Dedifferentiated amniotic fluid mesenchymal stem cell (primary cell): Measurements from ENCODE around the gene TMEM207.
A peak's percentile ranks its signal among the peaks of the same experiment; 100 is the strongest.
"Not testable (repeated sequence)": the region's sequence is repeated elsewhere in the genome, so short reads cannot be mapped to it uniquely, and the experiment has no call there.

Experiments
- DNase-seq: peaks from one replicate; pipeline ENCODE4 v3.0.0-alpha.2; 2016; ENCODE audit errors: extremely low spot score

Gene TMEM207

DNA sequence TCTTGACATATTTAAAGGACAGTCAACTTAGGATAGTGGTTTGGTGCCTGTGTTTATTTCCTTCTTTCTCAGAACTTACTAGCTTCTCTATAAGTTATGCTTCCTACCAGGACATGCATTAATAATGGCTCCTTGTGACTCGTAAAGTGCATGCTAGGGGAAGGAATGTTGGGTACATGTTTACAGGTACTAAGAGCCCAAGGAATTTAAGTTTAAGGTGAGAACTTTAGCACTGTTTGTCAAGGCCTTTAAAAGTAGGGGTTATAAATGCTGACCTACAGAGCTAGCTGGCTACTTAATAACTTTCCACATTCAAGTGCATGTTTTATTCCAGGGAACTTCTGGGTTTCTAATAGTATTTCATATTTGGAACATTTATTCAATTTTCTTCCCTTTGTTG is at the start of gene TMEM207:
TMEM207 (minus strand) TSS at position 101 of the 400 bp plus-strand sequence; CDS start at position 9, 92 bp downstream.
- DNase-seq: no peak

DNA sequence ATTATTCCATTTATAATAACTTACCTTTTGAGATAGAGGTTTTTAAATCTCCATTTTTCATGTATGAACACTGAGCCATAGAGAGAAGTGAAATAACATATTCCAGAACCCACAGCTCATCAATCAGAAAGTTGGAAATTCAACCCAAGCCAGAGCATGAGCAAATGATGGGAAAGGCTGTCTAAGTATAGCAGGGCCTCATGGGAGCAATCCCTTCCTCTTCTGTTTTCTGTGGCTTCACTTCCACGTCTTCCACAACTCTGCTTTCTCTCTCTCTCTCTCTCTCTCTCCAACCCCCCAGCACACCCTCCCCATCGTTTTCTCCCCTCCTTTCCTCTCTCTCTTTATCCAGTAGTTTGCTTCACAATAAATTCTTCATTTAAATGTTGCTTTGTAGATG is 49.4 kb upstream of the TMEM207 start:
- no peak for DNase-seq

- DNase-seq: no peak
Observed at GRCh38 chr3:190498293-190498692, 48.6 kb upstream of the TMEM207 start.

- no peak for DNase-seq
Observed at GRCh38 chr3:190497811-190498210, 48.1 kb upstream of the TMEM207 start.

DNA sequence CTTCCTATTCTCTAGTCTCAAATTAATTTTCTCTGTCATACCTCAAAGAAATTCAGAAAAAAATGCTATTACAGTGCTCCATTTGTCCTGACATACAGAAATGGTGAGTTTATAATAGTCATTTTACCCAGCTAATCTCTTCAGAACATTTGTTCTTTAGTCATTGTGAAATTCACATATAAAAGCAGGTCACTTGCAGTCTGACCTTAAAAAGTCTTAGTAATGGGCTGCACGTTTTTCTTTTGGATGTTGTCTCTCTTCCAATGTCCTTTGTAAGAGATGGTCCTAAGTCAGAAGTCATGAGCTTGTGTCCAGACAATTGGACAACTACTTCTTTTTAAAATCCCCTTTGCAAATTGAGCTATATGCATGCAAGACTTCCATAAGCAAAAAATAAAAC is 47.2 kb upstream of the TMEM207 start:
- no peak for DNase-seq

GRCh38 chr3:190495796-190496195 is 46.1 kb upstream of the TMEM207 start:
- no peak for DNase-seq

DNA sequence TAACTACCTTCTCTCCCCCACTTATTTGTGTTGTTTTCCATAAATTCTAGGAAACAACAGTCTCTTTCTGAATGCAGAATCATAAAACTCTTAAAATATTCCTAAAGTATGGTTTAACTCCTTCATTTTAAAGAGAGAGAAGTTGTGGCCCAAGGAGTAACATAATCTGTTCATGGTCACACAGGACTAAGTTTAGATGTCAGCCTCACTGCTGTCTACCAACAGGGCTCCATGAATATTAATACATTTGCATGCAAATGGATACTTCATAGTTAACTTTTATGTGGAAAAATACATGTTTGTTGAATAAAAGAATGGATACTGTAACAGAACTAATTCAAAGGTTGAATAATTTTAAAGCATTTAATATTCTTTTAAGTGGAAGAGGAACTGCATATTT is 45.7 kb upstream of the TMEM207 start:
- DNase-seq: no peak

- DNase-seq: no peak
Observed at GRCh38 chr3:190494907-190495306, 45.2 kb upstream of the TMEM207 start.

GRCh38 chr3:190492966-190493365 is 43.3 kb upstream of the TMEM207 start:
- DNase-seq: no peak

DNA sequence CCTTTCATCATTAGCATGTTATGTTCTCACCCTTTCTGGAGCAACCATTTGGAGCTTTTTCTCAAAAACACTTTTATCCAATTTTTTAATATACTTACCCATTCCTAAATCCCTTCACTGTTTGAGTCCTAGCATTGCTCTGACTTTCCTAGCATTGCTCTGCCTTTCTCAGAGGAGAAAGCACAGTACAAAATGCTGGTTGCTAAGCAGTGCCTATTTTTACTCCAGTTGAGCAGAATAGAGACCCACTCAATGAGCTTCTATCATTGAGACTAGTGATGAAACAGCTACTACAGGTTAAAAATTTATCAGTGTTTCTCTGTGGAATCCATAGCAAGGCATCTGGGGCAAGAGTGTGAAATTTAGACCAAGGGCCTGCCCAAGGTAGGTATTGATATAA is 42.4 kb upstream of the TMEM207 start:
- DNase-seq: no peak

- DNase-seq: no peak
Observed at GRCh38 chr3:190491533-190492054, 41.9 kb upstream of the TMEM207 start.

- no peak for DNase-seq
Observed at GRCh38 chr3:190486908-190487607, 37.4 kb upstream of the TMEM207 start.

DNA sequence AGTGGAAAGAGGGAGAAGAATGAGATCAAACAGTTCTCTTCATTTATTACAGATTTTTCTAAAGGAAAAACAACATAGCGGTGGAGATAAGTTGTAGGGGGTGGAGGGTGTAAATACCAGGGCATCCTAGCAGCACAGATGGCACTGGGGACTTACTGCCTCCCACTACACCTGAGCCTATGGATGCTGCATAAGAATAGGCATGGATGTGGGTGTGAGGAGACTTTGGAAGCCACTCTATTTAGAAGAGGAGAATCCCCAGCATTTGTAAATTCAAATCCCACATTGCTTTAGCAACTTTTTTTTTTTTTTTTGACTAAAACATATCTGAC is 36.8 kb upstream of the TMEM207 start:
- no peak for DNase-seq

DNA sequence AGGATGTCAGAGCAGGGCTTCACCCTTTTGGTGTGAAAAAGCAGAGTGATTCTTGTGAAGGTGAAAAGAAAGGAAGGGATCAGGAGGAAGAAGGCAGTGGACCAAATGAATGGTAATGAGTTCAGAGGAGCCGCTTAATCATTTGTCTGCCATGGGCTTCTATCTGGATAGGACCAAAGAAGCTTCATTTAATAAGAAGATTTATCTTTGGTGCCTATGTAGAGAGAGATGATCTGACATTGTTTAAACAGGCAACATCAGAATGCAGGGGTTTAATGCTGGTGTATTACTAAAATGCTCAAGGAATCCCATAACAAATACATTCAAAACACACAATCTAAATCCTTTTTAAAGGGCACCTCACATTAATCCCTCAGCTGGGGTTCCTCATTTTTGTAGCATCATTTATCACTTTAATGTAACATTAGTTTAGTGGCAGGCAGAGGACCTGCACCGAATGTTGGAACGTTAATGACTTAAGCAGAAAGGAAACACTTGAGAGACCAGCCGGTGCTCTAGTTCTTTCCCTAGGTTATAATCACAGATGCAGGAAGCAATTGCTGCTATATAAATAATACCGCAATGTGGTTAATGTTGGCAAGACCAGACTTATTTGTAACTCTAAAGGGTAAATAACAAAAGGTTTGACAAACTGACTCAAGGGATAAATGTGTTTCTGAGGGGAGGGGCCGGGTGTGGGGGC is 36.3 kb upstream of the TMEM207 start:
- DNase-seq: no peak

- no peak for DNase-seq
Observed at GRCh38 chr3:190481779-190482178, 32.1 kb upstream of the TMEM207 start.

- not testable (repeated sequence) for DNase-seq
Observed at GRCh38 chr3:190473261-190473660, 23.6 kb upstream of the TMEM207 start.

DNA sequence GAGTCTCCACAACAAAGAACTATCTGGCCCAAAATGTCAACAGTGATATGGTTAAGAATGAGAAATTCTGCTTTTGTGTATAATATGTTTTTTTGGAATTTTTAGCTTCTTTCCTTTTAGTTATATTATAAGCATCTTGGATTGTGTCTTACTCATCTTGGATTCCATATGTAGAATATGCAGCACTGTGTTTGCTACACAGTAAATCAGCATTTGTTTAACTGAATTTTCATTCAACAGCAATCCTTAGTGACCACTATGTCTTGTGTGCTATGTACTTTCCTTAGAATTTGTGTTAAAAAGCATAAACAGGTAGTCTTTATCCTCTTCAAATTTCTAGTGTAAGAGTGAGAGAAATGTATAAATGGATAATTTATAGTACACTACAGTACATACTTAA is 18.2 kb upstream of the TMEM207 start:
- no peak for DNase-seq

DNA sequence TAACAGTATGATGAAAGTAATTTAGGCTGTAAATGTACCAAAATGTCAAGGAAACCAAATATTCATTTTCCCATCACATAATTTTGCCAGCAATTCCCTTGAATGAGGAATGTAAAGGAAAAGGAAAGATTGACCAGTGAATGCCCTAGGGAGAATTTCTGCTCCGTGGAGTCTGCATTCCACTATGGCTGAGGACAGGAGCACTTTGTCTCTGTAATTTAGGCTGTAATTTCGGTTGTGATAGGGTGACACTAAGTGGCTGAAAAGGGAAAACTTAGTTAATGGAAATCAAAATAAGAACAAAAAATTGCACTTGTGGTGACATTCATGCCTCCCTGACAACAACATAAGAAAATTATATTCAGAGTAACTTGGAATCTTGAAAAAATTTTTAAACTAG is 8.3 kb upstream of the TMEM207 start:
- peak; percentile 40 for DNase-seq

DNA sequence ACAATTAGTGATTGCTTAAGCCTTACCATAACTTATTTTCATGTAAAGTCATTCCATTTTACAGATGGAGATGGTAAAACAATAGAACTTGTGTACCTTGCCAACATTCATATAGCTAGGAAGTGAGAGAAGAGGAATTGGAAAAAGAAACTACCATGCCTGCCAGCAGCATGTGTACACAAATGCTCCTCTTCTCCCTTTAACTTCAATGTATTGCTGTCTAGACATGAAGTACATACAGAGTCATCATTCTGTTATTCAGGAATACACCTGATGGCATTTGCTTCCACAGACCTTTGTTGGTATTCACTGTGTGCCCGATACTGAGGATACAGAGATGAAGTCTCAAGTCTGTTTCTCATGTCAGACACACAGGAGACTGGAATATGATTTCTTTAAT is 7.1 kb upstream of the TMEM207 start:
- DNase-seq: no peak

- DNase-seq: no peak
Observed at GRCh38 chr3:190455828-190456227, 6.1 kb upstream of the TMEM207 start.

GRCh38 chr3:190448256-190448655 is 1.4 kb downstream of the TMEM207 start:
- DNase-seq: no peak

DNA sequence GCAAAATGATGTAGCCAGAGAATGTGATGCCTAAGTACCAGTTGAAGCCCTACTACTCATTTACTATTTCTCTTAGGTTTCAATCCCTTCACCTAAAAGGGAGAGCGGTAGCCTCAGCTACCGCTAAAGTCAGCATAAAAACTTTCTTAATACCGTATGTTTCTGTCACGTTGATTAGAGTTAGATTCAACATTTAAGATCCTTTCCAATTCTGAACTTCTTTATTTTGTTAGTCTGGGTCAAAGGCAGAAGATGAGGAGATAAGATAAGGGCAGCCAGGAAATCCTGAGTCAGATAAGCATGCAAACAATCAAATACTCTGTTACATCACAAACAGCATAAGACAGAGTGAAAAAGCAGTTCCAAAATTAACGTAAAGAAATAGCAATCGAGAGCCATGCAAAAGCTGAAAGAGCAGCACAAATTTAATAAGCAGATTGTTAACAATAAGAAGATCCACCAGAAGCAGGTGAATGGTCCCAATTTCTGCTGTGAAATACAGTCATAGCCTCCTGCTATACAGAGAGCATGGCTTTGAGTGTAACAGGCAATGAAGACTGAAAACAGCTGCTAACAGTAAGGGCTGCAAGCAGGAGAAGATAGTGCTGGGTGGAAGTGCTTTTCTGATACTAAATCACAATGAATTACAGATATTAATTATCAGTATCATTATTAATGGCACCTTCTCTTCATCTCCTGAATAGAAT is 3.0 kb downstream of the TMEM207 start:
- DNase-seq: no peak
